Psoas muscle (tissue), 8 donors: ENCODE measurements around the gene ZNRD2. TPM values are rescaled to one million over a fixed set of nuclear protein-coding genes. Genes with fewer than 3 reads are reported as not detected.

ENCODE experiments used
- ATAC-seq, 4 donors: fragments of 200-7000 bp; cut with Tn5 transposase; one replicate each; pipeline ENCODE4 v1.9.1; 2020; ENCODE audit warnings: moderate library complexity in 3 of 4, mild to moderate bottlenecking in 2 of 4
- DNase-seq, 2 donors: peaks; one replicate each; pipeline ENCODE4 v3.0.0-alpha.2; 2020
- H3K27ac ChIP-seq: fragments of 200-600 bp; one replicate; pipeline ENCODE4 v1.8.0; 2022
- H3K27me3 ChIP-seq, 3 donors: fragments of 200-600 bp in 1 of 3; one replicate each; pipeline versions ENCODE4 v1.6.1 to v1.8.0; 2013 to 2022; ENCODE audit warnings: low read length in 2 of 3, mild to moderate bottlenecking in 2 of 3, moderate library complexity in 1 of 3; ENCODE audit not compliant: insufficient read depth in 3 of 3
- H3K36me3 ChIP-seq, 2 donors: fragments of 200-600 bp in 1 of 2; one replicate each; pipeline versions ENCODE4 v1.6.1 to v1.8.0; 2013 to 2022; ENCODE audit warnings: low read depth in 1 of 2, mild to moderate bottlenecking in 1 of 2, moderate library complexity in 1 of 2; ENCODE audit not compliant: insufficient read depth in 1 of 2
- H3K4me1 ChIP-seq: fragments of 200-600 bp; one replicate; pipeline ENCODE4 v1.8.0; 2022
- H3K4me3 ChIP-seq: fragments of 200-600 bp; one replicate; pipeline ENCODE4 v1.8.0; 2022; ENCODE audit warnings: mild to moderate bottlenecking
- H3K9me3 ChIP-seq: fragments of 200-600 bp; one replicate; pipeline ENCODE4 v1.8.0; 2022
- CTCF ChIP-seq: fragments of 200-600 bp; IDR thresholded peaks from one replicate; pipeline ENCODE4 v1.8.0; 2022; ENCODE audit warnings: antibody characterized with exemption
- WGBS, 3 donors: extraction: QIAGEN DNeasy Blood & Tissue Kit; methylation state at CpG; one replicate each; pipeline versions ENCODE4 v1.1.6 to v1.1.7; 2013; 5-methylcytosine and 5-hydroxymethylcytosine counted together
- intact Hi-C, 2 donors: fragments of 100-400 bp; cut with DNase I; formaldehyde crosslinking; loops; one replicate each; pipeline versions ENCODE4 v1.11.0 to v1.14.2; 2022
- polyA plus RNA-seq, 3 donors: library from polyadenylated mRNA; stranded (reverse); fragments of 200-250 nt; gene quantifications; one replicate each; pipeline ENCODE4 v1.2.3, GENCODE V29; 2013
- total RNA-seq, 4 donors: library from RNA; stranded (reverse); fragmentation: NEBNext Ultra II Directional in 2 of 4; extraction: Animal tissue kit (Norgen Biotek cat#: 25700) in 2 of 4; gene quantifications; one replicate each; pipeline versions ENCODE4 v1.2.1 to v1.2.4, GENCODE V29; 2021 to 2023
- donor health status: healthy with polysubstance abuse.
- donor health status: DM: no; HTN: no; CAD: no; lungs with moderate emphysema.
- donor health status: Bipolar disorder and iron deficiency.
- donor health status: healthy.
- donor health status: DM: yes; HTN: yes; CAD: no.
- donor health status: DM: no; HTN: no; CAD: no.
- donor health status: DM: no; HTN: no; CAD: no.
- donor health status: DM: yes; HTN: yes; CAD: no.

Gene ZNRD2
- total and polyA plus RNA-seq, 7 donors, result 31.6 to 118 (median 43.5) TPM

- H3K27ac ChIP-seq, result peak overlapping the region; percentile 89
- H3K4me3 ChIP-seq, result peak overlapping the region; percentile 97
- WGBS, 3 donors, result 52 to 60% (median 56%) methylated on average over 9 to 10 of the region's 10 CpGs
- DNase-seq, result peak in 1 of 2 donors; percentile 68
- no peaks in the 10 kb centered on the region for H3K27me3 ChIP-seq
- no peak for ATAC-seq
- peaks cover 42% of the 10 kb centered on the region for H3K4me1 ChIP-seq
- no peaks in the 10 kb centered on the region for H3K9me3 ChIP-seq
- H3K36me3 ChIP-seq, result peaks cover 0 to 17% of the 10 kb centered on the region in 2 donors
- intact Hi-C loops, result loop anchor here in 1 of 2 donors (5.0 kb wide), 1 partner anchor 39 kb away; the partner anchor contains the start of genes FAM89B and ZNRD2
- no peak for TF ChIP-seq CTCF
Observed at GRCh38 chr11:65611028-65611757, 40.9 kb downstream of the ZNRD2 start.

DNA sequence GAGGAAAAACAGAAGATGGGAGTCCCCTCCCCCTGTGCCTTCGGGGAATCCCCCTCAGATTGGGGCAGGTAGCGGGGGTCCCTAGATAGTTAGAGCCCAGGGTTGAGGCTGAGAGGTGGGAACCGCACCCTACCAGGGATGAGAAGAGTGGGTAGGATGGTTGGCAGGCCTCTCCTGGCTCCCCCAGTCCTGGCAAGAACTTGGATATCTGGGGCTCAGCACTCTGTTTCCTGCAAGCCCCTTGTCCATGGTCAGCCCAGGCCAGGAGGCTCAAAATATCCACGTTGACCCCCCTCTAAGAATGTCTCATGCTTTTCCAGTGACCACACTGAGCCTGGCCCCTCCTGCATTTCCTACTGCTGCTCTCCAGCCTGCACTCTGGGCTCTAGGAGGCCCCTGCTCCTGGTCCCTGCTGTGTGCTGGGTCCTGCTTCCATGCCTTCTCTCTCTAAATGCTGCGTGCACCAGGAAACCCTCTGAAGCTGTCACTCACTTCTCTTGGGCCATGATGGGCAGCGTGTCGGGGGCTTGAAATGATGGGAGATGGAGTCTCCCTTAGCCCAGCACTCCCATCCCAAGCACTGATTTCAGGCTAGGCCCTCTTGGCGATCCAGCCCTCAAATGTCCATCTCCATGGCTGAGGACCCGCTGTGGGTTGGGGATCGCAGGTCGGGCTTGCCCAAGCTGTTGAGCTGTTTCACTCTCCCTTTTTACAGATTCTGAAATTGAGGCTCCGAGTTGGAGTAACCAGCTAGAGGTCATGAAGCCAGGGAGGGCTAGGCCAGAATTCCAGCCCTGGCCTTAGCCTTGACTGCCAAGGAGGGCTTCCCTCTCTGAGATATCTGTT, 41.7 kb downstream of the ZNRD2 start:
- Histone ChIP-seq H3K9me3 (no peaks in the 10 kb centered on the region), H3K36me3 (peaks cover 0 to 18% of the 10 kb centered on the region in 2 donors), H3K4me1 (peaks cover 44% of the 10 kb centered on the region), H3K27ac (peak overlapping the region; percentile 89), H3K4me3 (peak overlapping the region; percentile 97), H3K27me3 (no peaks in the 10 kb centered on the region)
- no peak for TF ChIP-seq CTCF
- DNase-seq, result no peak
- intact Hi-C loops, result loop anchor here in 1 of 2 donors (5.0 kb wide), 1 partner anchor 40 kb away; the partner anchor contains the start of genes FAM89B and ZNRD2
- WGBS, 3 donors, result 58 to 72% (median 69%) methylated on average over 12 of the region's 12 CpGs
- ATAC-seq, result no peak

GRCh38 chr11:65612691-65613090, 42.4 kb downstream of the ZNRD2 start:
- H3K27ac ChIP-seq, result peak overlapping the region; percentile 89
- no peaks in the 10 kb centered on the region for H3K27me3 ChIP-seq
- intact Hi-C loops, result loop anchor here in 1 of 2 donors (5.0 kb wide), 1 partner anchor 40 kb away; the partner anchor contains the start of genes FAM89B and ZNRD2
- H3K36me3 ChIP-seq, result peaks cover 0 to 25% of the 10 kb centered on the region in 2 donors
- peak overlapping the region; percentile 97 for H3K4me3 ChIP-seq
- DNase-seq, result no peak
- TF ChIP-seq CTCF, result no peak
- no peak for ATAC-seq
- no peaks in the 10 kb centered on the region for H3K9me3 ChIP-seq
- 49 to 56% (median 56%) methylated on average over 7 of the region's 7 CpGs for WGBS, 3 donors
- peaks cover 45% of the 10 kb centered on the region for H3K4me1 ChIP-seq

DNA sequence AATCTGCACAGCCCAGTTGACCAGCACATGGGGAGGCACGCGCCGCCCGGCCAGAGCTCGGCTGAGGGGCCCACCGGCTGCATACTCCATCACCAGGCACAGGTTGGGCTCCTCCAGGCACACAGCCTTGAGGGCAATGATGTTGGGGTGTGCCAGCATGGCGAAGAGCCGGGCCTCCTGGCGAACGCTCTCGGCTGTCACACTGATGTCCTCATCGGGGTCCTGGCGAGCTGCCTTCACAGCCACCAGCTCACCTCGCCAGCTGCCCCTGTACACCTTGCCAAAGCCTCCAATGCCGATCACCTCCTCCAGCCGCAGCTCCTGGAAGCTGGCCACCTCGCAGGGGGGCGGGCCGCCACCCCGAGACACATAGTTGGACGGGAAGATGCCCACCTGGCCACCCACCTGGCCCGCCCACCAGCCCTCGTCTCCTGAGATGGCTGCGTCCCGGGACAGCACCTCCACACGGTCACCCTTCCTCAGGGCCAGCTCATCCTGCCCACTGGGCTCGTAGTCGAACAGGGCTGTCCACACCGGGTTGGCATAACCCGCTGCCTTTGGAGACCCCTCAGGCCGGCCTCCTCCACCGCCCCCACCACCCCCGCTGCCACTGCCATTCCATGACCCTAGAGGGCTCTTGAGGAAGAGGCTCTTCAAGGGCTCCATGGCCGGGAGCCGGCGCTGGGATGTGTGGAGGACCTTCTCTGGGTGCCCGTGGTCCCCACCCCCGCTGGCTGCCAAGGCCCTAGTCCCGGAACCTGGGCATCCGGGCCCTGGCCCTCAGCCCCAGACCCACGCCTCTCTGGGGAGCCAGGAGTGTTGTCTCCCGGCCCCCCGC, 43.0 kb downstream of the ZNRD2 start:
- peak in 1 of 4 donors; percentile 0 for ATAC-seq
- Histone ChIP-seq H3K9me3 (no peaks in the 10 kb centered on the region), H3K36me3 (peaks cover 0 to 32% of the 10 kb centered on the region in 2 donors), H3K27ac (peak overlapping the region; percentile 89), H3K4me3 (peak overlapping the region; percentile 97), H3K4me1 (peaks cover 41% of the 10 kb centered on the region), H3K27me3 (no peaks in the 10 kb centered on the region)
- DNase-seq, result peak in 1 of 2 donors; percentile 75
- intact Hi-C loops, result loop anchor here in 1 of 2 donors (5.0 kb wide), 1 partner anchor 41 kb away; the partner anchor contains the start of genes FAM89B and ZNRD2
- WGBS, 3 donors, result 10 to 12% (median 11%) methylated on average over 33 to 43 of the region's 43 CpGs
- no peak for TF ChIP-seq CTCF
